Stimulated activated CD8-positive, alpha-beta memory T cell treated with anti-CD3 and anti-CD28 coated beads, Interleukin-2, amount 100 ng/mL, for 48 hours (primary cell): ENCODE results near the gene ZBTB46.
"Not testable (repeated sequence)": the region's sequence is repeated elsewhere in the genome, so short reads cannot be mapped to it uniquely, and the experiment has no call there.

ENCODE experiments used
- DNase-seq, 2 donors: peaks; one replicate each; pipeline ENCODE4 v3.0.0-alpha.2; 2020; ENCODE audit warnings: low read depth in 2 of 2

Gene ZBTB46

DNA sequence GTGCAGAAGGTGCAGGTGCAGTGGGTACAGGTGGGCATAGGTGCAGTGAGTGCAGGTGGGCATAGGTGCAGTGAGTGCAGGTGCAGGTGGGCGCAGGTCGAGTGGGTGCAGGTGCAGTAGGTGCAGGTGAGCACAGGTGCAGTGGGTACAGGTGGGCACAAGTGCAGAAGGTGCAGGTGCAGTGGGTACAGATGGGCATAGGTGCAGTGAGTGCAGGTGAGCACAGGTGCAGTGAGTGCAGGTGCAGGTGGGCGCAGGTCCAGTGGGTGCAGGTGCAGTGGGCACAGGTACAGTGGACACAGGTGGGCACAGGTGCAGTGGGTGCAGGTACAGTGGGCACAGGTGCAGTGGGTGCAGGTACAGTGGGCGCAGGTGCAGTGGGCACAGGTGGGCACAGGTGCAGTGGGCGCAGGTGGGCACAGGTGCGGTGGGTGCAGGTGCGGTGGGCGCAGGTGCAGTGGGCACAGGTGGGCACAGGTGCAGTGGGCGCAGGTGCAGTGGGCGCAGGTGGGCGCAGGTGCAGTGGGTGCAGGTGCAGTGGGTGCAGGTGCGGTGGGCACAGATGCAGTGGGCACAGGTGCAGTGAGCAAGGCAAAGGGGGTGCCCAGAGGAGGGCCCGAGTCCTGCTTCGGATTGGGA is 15.3 kb downstream of the ZBTB46 start:
- no peak for DNase-seq

DNA sequence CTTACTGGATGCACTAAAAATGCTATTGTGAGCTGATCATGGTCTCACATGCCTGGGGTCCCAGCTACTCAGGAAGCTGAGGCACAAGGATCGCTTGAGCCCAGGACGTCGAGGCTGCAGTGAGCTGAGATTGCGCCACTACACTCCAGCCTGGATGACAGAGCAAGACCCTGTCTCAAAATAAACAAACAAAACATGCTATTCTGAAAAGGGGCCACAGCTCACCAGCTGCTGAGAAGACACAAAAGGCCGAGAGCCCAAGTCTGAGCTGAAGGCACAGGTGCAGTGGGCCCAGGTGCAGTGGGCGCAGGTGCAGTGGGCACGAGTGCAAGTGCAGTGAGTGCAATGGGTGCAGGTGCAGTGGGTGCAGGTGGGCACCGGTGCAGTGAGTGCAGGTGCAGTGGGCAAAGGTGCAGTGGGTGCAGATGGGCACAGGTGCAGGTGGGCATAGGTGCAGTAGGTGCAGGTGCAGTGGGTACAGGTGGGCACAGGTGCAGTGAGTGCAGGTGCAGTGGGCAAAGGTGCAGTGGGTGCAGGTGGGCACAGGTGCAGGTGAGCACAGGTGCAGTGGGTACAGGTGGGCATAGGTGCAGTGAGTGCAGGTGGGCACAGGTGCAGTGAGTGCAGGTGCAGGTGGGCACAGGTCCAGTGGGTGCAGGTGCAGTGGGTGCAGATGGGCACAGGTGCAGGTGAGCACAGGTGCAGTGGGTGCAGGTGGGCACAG is 16.0 kb downstream of the ZBTB46 start:
- no peak for DNase-seq

DNA sequence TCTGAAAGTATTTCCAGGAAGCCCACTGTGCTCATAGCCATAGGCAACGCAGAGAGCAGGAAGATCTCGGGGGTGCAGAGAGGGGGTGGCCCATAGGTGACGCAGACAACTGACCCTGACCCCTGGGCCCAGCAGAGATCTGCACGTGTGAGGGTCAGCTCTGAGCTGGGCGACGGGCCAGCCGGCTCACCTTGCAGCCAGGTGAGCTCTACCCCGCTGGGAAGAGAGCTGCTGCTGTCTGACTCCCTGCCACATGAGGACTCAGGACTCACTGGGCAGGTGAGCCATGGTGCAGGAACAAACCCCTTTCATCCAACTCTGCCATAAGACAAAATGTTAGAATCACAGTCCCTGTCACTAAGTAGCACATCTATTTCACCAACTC is 19.6 kb downstream of the ZBTB46 start:
- DNase-seq, result no peak

DNA sequence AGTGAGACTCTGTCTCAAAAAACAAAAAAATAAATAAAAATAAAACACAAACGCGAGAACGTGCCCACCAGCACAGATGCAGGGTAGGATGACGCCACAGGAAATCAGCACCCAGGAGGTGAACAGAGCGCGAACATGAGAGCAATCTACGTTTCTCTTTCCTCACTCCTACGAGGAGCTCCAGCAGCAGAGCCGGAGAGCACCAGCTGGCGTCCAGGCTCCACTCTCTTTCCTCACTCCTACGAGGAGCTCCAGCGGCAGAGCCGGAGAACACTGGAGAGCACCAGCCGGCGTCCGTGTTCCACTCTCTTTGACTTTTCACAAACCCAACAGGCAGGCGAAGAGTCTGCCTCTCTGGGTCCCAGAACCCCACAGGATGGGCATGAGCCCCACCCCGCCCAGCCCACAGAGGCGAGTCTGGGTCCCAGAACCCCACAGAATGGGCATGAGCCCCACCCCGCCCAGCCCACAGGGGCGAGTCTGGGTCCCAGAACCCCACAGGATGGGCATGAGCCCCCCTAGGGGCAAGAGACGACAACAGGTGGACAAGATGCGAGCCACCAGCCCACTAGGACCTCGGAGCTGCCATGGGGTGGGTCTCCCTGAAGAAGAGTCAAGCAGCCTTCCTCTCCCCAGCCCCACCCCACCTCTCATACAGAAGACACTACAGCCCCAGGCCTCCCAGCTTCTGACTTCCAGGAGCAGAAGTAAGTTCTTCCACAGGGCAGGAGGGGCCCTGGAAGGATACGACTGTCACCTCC is 20.2 kb downstream of the ZBTB46 start:
- no peak for DNase-seq

DNA sequence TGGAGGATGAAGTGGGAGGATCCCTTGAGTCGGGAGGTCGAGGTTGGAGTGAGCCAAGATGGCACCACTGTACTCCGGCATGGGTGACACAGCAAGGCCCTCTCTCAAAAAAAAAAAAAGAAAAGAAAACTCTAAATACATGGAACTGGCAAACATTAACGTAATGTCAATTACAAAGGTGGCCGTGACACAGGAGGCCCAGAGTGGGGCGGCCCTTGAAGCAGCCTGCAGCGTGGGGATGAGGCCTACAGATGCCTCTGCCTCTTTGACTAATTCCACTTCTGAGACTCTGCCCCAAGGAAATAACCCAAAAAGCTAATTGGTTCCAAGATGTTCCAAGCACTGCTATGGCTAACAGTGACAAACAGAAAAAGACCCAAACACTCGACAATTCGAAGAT is 21.2 kb downstream of the ZBTB46 start:
- no peak for DNase-seq

DNA sequence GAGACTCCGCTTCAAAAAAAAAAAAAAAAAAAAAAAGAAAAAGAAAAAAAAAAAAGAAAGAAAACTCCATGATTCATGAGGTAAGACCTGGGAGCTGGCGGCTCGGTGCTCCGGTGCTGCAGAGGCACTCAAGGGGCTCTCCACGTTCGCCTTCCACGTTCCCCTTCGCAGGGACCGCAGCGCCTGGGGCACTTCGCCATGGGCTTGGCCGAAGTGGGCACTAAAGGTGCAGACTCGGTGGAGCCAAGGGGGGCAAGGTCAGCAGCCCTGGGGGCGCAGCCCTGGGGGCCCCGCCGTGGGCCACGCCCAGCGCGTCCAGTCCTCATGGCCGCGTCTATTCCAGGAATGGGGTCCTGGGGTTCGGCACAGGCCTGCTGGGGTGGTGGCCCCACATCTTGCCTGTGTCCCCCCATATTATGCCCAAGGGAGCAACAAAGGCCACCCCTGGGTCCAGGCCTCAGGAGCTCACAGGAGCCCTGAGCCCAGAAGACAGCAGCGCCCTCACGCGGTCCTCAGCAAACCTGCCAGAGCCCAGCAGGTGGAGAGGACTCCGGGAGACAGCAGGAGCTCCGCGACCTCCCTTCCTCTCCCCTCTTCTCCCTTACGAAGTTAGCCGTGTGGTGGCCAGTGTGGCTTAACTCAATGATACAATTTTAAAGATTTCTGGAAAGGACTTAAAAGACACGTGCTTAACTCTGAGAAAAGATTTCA is 21.9 kb downstream of the ZBTB46 start:
- no peak for DNase-seq

DNA sequence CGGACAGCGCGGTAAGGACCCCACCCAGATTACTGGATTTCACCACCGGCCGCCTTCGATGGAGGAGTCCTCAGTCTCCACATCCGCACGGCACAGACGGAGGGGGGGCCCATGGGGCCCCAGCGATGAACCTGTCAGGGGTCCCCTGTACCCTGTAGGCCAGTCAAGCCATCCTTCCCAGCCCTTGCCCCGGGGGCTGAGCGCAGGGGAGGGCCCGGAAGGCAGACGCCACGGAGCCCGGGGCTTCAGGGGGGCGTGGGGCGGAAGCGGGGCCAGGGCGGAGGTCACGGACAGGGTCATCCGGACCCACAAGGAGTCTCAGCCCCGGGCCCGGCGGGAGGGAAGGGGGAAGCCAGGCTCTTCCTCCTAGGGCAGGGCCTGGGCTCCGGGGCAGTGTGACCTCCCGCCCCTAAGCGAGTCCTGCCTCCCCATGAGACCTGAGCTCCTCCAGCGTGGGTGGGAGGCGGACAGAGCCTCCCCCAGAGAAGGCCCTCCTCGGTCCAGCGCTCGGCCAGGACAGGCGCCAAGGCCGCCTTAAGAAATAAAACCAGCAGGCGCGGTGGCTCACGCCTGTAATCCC is 22.8 kb downstream of the ZBTB46 start:
- DNase-seq, result no peak

DNA sequence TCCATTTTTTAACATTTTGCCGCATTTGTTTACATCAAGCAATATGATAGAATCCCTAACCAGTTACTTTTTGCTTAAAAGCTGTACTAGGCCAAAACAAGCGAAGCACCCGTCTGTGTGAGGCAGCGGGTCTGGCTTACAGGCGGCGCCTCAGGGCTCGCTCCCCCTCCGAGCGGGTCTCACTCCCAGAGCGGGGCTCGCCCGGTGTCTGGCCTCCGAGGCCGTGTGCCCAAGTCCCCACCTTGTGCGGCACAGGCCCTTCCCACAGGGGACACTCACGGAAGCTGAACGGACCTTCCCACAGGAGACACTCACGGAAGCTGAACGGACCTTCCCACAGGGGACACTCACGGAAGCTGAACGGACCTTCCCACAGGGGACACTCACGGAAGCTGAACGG is 23.4 kb downstream of the ZBTB46 start:
- no peak for DNase-seq

DNA sequence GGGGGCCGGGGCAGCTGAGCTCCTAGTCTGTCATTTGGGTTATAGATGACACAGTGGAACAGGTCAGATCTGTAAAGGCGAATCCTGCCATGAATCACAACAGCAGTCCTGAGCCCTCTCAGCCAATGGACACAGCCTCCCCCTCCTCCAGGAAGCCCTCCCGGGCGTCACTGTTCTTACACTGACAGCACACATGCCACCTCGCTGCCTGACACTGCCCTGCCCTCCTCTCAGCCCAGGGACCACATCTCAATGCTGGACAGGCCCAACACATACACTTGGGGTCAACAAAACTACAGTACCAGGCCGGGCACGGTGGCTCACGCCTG is 26.8 kb downstream of the ZBTB46 start:
- no peak for DNase-seq

DNA sequence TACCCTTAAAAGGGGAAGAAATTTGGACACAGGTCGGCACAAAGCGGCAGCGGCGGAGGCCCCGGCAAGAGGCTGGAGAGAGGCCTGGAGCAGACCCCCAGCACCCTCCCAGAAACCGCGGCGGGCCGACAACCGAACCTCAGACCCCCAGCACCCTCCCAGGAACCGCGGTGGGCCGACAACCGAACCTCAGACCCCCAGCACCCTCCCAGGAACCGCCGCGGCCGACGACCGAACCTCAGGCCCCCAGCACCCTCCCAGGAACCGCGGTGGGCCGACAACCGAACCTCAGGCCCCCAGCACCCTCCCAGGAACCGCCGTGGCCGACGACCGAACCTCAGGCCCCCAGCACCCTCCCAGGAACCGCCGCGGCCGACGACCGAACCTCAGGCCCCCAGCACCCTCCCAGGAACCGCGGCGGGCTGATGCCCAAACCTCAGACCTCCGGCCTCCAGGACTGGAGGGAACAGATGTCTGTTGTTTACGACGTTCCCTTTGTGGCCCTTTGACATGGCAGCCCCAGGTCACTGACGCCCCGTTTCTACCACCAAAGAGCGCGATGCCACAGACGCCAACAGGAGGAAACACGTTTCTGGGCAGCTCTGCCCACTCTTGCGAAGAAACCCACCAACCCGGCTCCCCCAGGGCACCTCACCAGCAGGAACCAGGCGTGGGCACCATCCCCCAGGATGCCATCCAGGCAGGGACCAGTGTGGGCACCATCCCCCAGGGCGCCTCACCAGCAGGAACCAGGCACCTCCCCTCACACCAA is 28.4 kb downstream of the ZBTB46 start:
- DNase-seq, result no peak

DNA sequence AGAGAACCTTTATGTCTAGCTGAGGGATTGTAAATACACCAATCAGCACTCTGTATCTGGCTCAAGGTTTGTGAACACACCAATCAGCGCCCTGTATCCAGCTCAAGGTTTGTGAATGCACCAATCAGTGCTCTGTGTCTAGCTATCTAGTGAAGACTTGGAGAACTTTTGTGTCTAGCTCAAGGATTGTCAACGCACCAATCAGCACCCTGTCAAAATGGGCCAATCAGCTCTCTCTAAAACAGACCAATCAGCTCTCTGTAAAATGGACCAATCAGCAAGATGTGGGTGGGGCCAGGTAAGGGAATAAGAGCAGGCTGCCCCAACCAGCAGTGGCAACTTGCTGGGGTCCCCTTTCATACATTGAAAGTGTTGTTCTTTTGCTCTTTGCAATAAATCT is 29.9 kb downstream of the ZBTB46 start:
- DNase-seq, result not testable (repeated sequence)

DNA sequence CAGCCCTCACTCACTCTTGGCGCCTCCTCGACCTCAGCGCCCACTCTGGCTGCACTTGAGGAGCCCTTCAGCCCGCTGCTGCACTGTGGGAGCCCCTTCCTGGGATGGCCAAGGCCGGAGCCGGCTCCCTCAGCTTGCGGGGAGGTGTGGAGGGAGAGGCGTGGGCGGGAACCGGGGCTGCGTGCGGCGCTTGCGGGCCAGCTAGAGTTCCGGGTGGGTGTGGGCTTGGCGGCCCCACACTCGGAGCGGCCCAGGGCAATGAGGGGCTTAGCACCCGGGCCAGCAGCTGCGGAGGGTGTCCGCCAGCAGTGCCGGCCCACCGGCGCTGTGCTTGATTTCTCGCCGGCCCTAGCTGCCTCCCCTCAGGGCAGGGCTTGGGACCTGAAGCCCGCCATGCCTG is 30.7 kb downstream of the ZBTB46 start:
- DNase-seq, result not testable (repeated sequence)

DNA sequence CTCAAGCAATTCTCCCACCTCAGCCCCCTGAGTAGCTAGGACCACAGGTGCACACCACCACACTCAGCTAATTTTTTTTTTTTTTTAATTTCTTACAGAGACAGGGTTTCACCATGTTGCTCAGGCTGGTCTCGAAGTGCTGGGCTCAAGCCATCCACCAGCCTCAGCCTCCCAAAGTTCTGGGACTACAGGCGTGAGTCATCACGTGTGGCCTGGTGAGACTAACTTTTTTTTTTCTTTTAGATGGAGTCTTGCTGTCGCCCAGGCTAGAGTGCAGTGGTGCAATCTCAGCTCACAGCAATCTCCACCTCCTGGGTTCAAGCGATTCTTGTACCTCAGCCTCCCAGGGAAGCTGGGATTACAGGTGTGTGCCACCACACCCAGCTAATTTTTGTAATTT is 31.9 kb downstream of the ZBTB46 start:
- DNase-seq, result not testable (repeated sequence)

DNA sequence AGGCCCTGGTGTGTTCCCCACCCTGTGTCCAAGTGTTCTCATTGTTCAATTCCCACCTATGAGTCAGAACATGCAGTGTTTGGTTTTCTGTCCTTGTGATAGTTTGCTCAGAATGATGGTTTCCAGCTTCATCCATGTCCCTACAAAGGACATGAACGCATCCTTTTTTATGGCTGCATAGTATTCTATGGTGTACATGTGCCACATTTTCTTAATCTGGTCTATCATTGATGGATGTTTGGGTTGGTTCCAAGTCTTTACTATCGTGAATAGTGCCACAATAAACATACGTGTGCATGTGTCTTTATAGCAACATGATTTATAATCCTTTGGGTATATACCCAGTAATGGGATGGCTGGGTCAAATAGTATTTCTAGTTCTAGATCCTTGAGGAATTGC is 33.9 kb downstream of the ZBTB46 start:
- DNase-seq, result not testable (repeated sequence)

DNA sequence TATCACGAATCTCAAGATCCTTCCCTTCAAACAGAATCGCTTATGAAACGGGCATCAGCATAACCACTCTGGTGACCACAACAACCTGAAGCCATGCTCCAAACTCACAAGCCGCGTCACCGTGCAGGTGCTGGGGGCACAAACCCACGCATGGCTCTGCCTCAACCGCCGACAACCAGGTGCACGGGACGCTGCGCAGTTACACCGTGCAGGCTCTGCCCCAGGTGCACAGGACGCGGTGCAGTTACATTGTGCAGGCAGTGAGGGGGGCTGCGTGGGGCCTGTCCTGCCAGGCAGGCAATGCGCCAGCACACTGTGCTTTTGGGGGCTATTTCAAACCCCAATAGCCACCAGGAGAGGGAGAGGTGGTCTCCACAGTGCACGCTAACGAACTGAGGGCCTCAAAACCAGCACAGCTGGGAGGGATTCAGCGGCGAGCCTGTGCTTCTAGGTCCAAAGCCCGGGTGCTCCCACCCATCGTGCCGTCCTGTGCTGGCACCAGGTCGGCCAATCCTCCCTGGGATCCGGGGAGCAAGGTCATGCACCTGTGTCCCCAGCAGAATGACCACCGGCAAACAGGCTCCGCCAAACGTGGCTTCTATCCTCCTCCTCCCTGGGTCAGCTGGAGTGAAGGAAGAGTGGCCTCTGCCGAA is 35.8 kb downstream of the ZBTB46 start:
- DNase-seq, result no peak

DNA sequence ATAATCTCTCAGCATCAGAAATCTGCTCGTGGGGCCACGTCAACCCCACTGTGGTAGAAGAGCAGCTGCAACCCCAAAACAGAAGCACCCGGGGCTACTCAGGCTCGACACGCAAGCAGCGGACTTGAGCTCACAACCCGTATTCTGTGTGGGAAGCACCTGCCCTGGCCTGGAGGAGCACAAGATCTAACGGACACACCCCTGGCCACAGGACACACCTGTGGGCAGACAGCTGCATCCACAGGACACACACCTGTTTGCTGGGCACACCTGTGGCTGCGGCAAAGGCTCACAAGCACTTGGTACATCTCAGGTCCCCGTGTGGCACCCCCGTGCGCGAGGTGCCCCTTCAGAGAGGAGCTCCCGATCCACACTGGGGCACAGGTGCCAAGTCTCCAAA is 36.5 kb downstream of the ZBTB46 start:
- DNase-seq, result no peak

DNA sequence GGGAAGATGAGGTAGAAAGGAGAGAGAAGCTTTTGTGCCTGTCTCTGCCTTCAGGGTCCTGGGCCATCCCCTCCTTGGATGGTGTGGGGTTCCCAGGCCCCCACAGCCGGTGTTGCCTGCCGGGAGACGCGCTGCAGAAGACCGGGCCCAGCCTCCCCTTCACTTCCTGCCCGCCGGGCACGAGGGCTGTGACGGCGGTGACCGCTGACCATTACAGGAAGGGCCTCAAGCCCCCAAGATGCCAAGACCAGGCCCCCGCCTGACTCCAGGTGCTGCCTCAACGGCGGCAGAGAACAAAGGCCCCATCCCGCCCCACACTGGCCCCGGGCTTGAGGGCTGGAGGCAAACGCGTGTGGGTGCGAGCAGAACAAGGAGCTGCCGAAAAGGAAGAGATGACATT is 38.2 kb downstream of the ZBTB46 start:
- no peak for DNase-seq

DNA sequence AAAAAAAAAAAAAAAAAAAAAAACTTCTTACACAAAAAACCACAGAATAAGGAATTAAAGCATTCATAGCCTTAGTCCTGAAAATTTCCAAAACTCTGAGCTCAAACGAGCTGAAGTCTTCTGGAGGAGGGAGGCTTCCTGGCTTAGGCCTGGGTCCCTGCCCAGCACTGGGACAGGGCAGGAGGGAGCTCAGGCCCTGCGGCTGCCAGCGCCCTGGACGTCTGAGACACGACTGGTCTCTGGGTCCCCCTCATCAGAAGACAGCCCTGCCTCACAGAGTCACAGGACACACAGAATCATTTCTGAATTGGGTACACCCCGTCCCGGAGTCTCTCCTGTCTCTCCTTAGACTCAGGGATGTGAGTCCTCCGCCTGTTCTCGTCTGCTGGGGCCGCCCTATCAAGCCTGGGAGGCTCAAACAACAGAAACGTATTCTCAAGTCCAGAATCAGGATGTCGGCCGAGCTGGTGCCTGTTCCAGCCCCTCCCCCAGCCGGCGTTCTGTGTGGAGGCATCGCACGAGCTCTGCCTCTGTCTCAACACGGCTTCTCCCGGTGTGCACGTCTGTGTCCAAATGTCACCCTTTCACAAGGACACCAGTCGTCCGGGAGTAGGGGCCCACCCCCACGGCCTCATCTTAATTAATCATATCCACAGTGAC is 39.4 kb downstream of the ZBTB46 start:
- DNase-seq, result no peak

DNA sequence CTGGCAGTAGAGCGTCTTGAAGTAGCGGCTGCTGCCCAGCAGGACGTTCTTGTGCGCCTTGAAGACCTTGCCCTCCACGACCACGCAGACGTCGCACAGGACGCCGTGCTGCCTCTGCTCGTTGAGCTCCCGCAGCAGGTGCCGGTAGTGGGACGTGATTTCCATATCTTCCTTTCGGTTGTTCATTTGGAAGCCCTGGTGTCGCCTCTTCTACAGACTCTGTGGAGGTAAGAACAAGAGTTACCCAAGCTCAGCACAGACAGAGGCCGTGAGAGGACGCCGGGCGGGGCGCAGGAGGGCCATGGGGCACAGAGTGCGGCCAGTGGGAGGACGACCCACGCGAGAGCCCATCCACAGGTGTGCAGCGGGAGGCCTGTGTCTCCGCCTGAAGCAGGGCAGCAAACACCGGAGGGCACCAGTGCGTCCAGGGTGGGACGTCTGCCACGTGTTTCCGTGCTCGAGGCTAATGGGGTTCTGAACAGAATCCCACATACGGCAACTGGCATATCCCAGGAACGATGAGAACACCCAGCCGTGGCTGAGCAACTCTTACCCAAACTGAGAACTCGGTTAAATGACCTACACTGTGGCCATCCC is 40.4 kb downstream of the ZBTB46 start:
- no peak for DNase-seq
